ENCODE data around the gene FNIP2.

Gene FNIP2

DNA sequence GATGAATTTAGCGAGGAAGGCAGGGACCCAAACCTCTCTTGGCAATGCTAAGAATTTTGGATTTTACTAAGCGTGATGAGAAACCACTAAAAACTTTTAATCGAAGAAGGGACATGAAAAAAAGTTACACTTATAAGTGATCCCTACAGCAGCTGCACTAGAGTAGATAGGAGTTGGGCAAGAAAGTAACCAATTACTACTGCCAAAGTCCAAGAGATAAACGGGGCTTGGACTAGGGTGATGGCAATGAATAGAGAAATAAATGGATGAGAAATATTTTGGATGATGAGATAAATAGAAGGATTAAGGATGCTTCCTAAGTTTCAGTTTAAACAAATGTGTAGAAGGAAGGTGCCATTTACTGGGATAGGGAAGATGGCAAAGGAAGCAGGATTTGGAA lies 6.3 kb upstream of the FNIP2 start:
- DNase-seq: no peak

GRCh38 chr4:158763462-158763861 lies 5.4 kb upstream of the FNIP2 start:
- DNase-seq: no peak

DNA sequence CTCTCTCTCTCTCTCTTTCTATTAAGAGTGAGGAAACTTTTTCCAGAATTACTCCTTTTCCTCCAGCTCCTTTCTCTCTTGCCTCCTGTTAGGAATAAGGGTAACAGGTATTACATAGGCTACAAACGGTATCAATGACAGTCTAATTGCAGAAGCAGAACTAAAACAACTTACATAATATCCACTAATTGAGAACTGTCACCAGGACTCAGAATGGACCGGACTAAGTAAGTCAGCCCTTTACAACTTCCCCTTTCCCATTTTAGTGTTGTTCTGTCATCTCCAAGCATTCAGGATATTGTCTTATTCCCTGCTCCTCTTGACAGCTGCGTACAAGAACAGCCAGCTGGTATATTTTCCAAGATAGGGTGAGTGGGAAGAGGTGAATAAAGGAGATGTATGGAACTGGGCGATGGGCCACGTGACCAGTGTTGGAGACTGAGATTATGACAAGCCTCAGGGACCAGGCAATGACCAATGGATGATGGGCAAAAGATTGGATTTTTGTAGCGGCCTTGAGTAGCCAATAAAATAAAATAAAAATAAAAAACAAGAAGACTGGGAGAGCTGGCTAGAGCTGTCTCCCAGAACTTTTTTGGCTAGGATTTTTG lies 2.3 kb upstream of the FNIP2 start:
- DNase-seq: no peak

DNA sequence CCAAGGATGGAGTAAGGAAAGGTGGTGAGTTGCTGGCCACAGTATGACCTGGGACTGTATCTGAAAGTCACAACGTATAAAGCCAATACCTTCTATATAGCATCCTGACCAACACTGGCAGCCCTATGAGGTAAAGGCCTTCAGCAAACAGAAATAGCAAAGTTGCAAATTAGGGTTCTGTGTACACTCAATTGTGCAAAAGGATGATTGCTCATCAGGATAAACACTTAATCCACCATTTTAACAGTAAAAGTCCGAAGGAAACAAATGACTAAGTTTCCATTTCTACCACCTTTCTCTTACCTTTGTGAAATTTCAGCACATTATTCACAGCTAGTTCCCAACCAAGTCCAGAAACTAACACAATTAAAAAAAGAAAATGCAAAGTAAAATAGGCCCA lies 1.4 kb upstream of the FNIP2 start:
- DNase-seq: no peak

- DNase-seq: peak; percentile 81
Measured at GRCh38 chr4:158769175-158769921, 522 bp downstream of the FNIP2 start.

DNA sequence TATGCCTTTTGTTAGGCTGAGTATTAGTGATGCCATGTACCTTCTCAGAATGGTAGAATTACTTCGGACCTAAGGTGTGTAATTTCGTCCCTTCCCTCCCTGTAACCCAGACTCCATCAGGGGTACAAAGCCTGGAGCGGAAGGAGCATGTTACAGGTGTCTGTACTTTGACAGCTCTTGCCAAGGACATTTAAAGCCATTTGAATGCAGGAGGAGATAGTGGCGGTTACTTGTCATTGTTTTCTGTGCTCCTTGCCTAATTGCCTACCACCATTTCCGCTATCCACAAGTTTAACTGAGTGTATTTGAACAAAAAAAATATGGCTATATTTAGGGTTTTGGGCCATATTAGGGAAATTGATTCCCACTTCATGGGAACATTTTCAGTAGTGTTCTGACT lies 1.8 kb downstream of the FNIP2 start:
- DNase-seq: no peak

GRCh38 chr4:158771776-158772175 lies 3.0 kb downstream of the FNIP2 start:
- no peak for DNase-seq

DNA sequence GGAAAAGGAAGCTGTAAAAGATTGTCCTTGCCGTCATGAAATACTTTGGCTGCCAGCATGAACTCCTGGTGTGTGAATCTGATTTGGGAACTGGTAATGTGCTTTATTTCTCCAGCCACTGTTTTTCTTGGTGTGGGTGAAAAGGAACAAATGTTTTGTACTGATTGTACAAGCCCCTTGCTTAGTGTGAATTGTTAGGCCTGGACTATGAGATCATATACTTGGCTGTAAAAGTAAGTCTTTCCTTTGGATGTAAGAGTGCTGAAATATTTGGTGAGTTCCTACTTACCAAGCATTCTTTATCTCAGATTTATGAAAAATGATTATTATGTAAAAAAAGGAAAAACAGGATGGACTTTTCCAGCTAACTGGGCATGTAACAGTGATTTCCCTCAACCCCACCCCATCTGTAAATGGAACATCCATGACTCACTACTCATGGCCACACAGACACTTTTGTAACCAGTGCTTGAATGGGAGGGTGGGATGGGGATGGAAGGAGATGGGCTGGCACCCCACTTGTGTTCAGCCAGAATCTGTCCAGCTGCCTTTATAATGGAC lies 6.3 kb downstream of the FNIP2 start:
- no peak for DNase-seq

GRCh38 chr4:158776106-158776505 lies 7.3 kb downstream of the FNIP2 start:
- no peak for DNase-seq

- no peak for DNase-seq
Measured at GRCh38 chr4:158777423-158778155, 8.8 kb downstream of the FNIP2 start.

DNA sequence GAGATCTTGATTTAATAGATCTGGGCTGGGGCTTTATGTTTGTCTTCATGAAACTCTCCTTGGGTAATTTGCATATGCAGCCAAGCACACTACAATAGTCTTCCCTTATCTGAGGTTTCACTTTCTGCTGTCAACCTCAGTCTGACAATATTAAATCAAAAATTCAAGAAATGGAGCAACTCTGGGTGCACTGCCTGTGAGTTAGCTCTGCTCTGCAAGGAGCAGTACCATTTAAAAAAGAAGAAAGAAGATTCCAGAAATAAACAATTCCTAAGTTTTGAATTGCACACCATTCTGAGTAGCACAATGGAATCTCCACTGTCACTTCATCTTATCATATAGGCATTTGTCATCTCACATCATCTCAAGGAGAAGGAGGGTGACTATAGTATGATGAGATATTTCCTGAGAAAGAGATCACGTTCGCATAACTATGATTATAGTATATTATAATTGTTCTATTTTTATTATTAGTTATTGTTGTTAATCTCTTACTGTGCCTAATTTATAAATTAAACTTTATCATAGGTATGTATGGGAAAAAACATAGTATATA lies 9.4 kb downstream of the FNIP2 start:
- DNase-seq: no peak

DNA sequence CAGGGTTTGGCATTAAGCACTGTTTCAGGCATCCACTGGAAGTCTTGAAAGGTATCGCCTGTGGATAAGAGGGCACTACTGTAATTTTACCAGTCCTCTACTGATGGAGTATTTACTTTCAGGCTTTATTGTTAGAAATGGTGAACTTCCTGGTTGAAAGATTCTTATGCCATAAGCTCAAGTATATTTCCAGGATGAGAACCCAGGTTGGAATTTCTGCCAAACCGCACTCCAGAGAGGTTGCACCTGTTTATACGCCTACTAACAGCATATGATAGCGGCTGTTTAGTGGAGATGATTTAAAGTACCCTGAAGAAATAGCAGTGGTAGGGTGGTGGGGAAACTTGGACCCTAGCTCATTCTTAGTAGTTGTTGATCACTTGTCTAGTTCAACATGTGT lies 9.9 kb downstream of the FNIP2 start:
- DNase-seq: no peak

DNA sequence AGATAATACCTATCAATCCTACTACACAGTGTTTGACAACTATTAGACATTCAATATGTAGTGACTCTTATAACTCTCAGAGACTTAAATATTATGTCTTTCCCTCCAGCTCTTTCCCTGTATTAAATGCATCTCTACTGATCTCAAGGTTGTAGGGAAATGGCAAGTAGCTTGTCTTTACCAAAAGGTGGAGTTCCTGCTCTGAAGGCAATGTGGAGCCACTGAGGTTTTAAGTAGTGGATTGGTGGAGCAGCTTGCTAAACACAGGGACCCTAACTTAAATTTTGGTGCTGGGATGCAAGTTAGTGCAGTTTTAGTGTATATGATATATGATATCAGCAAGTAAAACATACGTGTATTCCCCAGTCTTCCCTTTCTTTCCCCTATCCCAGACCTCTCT lies 13.1 kb downstream of the FNIP2 start:
- no peak for DNase-seq

- DNase-seq: no peak
Measured at GRCh38 chr4:158782551-158783360, 13.9 kb downstream of the FNIP2 start.

- DNase-seq: no peak
Measured at GRCh38 chr4:158783785-158784184, 15.0 kb downstream of the FNIP2 start.

- DNase-seq: no peak
Measured at GRCh38 chr4:158785718-158786117, 16.9 kb downstream of the FNIP2 start.

DNA sequence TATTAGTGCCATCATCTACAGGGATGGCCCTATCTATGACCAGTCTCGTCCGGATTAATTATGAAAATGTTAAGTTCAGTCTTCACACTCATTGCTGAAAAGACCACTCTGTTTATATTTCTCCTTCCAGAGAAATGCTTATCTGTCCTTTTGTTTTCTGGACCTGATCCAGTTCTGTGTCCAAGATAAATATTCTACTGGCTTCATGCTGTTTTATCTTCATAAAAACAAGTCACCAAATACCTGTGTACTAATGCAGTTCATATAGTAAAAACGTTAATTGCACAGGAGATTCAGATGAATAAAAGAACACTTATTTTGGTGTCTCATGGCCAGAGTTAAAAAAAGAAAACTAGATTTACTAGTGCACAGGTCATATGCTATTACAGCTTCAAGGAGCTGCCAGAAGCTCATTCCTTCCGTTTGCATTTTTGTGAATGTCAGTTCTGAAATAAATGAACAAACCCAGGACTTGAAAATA lies 17.3 kb downstream of the FNIP2 start:
- DNase-seq: peak; percentile 42

- no peak for DNase-seq
Measured at GRCh38 chr4:158786955-158787354, 18.1 kb downstream of the FNIP2 start.

DNA sequence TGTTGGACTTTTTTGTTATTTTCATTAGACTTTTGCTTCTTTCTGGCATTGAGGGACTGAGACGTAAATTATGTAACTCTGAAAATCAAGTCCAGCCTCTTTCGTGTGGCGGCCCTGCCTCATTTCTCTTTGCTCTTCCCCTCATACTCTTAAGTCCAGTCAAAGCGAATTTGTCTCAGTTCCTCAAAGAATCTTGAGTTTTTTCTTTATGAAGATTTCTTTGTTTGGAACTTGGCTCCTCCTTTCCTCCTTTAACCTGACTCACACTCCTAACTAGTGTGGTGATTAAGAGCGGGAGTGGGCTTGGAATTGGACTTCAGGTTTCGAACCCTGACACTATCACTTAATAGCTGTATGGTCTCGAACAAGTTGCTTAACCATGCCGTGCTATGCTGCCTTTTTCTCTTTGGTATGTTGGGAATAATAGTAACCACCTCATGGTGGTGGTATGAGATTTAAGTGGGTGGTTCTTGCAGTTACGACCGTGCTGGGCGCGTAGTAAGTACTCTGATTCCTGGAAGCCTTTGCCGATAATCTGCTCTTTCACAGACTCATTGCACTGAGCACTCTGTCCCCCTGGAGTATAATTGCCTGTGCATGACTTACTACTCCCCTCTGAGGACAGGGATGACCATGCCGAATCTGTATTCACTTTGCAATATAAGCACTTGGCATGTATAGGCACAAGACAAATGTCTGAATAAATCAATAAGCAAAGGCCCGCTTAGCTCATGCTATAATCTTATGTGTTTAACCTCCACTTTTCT lies 19.1 kb downstream of the FNIP2 start:
- DNase-seq: no peak

- DNase-seq: no peak
Measured at GRCh38 chr4:158788516-158788915, 19.7 kb downstream of the FNIP2 start.

- DNase-seq: no peak
Measured at GRCh38 chr4:158789853-158790252, 21.0 kb downstream of the FNIP2 start.

All from right kidney (tissue), 1 donor.